Hypothalamus (tissue), 51 donors: Measurements from ENCODE around the gene HPGD.
"Not testable (repeated sequence)": the region's sequence is repeated elsewhere in the genome, so short reads cannot be mapped to it uniquely, and the experiment has no call there.

ENCODE experiments used
- DNase-seq, 51 donors: peaks; one replicate each; lab custom pipeline; 2025; lab: John Stamatoyannopoulos, UW

Gene HPGD

GRCh38 chr4:174528226-174528625, 5.9 kb upstream of the HPGD start:
- no peak for DNase-seq

GRCh38 chr4:174526731-174527130, 4.4 kb upstream of the HPGD start:
- DNase-seq = no peak

- no peak for DNase-seq
Observed at GRCh38 chr4:174524242-174524641, 2.0 kb upstream of the HPGD start.

GRCh38 chr4:174523025-174523693, 871 bp upstream of the HPGD start:
- DNase-seq = no peak

- DNase-seq = peak in 2 of 51 donors; percentile 18
Observed at GRCh38 chr4:174521800-174522182, 497 bp downstream of the HPGD start.

GRCh38 chr4:174520660-174521059, 1.6 kb downstream of the HPGD start:
- DNase-seq = no peak

- DNase-seq = no peak
Observed at GRCh38 chr4:174517502-174518445, 4.5 kb downstream of the HPGD start.

- no peak for DNase-seq
Observed at GRCh38 chr4:174516794-174517193, 5.5 kb downstream of the HPGD start.

- DNase-seq = no peak
Observed at GRCh38 chr4:174516345-174516744, 5.9 kb downstream of the HPGD start.

- DNase-seq = no peak
Observed at GRCh38 chr4:174512745-174513144, 9.5 kb downstream of the HPGD start.

GRCh38 chr4:174505892-174506291, 16.4 kb downstream of the HPGD start:
- DNase-seq = no peak

- no peak for DNase-seq
Observed at GRCh38 chr4:174505007-174505406, 17.3 kb downstream of the HPGD start.

- no peak for DNase-seq
Observed at GRCh38 chr4:174503079-174503715, 19.1 kb downstream of the HPGD start.

- no peak for DNase-seq
Observed at GRCh38 chr4:174496631-174497432, 25.5 kb downstream of the HPGD start.

- no peak for DNase-seq
Observed at GRCh38 chr4:174495626-174496025, 26.7 kb downstream of the HPGD start.

GRCh38 chr4:174494726-174495125, 27.6 kb downstream of the HPGD start:
- no peak for DNase-seq

GRCh38 chr4:174494146-174494545, 28.1 kb downstream of the HPGD start:
- DNase-seq = no peak

GRCh38 chr4:174490451-174490961, 31.8 kb downstream of the HPGD start:
- DNase-seq = no peak

- not testable (repeated sequence) for DNase-seq
Observed at GRCh38 chr4:174488368-174488767, 33.9 kb downstream of the HPGD start.

- no peak for DNase-seq
Observed at GRCh38 chr4:174485025-174485424, 37.3 kb downstream of the HPGD start.
